NT2/D1 (cell line): Measurements from ENCODE around the gene KLHL29.

Experiments used
- YY1 ChIP-seq: IDR thresholded peaks from 2 replicates; pipeline ENCODE4 v1.6.1; 2011; ENCODE audit not compliant: insufficient read length, insufficient read depth
- ZNF274 ChIP-seq: IDR thresholded peaks from 2 replicates; pipeline ENCODE4 v1.6.1; 2011; ENCODE audit warnings: mild to moderate bottlenecking, low read depth, low read length

DNA sequence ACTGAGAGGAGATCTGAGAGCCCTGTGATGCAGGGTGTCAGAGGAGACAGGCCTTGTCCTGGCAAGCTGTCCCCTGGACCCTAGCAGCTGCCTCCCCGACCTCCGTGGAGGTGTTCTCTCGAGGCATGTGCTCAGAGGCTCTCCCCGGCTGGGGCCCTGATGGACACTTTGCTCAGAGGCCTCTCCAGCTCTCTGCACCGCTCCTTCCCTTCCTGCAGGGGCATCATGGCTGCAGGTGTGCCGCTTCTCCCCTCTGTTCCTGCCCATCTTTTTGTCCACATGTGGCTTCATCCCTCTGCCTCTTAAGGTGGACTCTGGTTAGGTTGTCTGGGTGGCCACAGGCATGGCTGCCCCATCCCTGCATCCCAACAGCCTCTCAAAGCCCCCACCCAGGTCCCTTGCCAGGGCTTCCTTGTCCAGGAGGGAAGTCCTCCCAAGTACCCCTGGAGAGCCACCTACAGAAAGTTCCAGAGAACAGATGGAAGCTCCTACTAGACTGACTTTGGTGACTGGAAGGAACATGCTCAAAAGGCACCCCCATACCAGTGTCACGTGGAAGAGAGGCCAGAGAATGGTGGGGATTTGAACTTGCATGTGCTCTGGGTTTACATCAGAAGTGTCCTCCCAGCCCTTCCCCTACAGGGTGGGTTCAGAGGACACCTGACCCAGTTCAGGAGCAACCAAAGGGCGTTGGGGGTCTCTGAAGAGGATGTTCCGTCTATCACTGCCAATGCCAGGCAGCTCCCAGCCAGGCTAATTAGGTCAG is 120.4 kb downstream of the KLHL29 start:
- no peak for TF ChIP-seq YY1
- no peak for TF ChIP-seq ZNF274
